Activated B cell treated with CpG ODN at 0.5 μM for 24 hours (primary cell): ENCODE data around the gene SMPD3. TPM values are rescaled to one million over a fixed set of nuclear protein-coding genes. Genes with fewer than 3 reads are reported as not detected.

Source experiments
- ATAC-seq: fragments of 200-7000 bp; cut with Tn5 transposase; one replicate; pipeline ENCODE4 v1.10.0; 2021; ENCODE audit warnings: low read depth, mild to moderate bottlenecking, moderate library complexity
- CTCF ChIA-PET: fragments of 350-600 bp; sonication (Branson Sonifier 250); formaldehyde crosslinking; loops from one replicate; lab custom pipeline; 2021; ENCODE audit warnings: antibody characterized with exemption; lab: Charles Lee
- POLR2A ChIA-PET: fragments of 350-600 bp; sonication (Branson Sonifier 250); formaldehyde crosslinking; loops from one replicate; lab custom pipeline; 2021; ENCODE audit warnings: antibody characterized with exemption; lab: Charles Lee
- DNase-seq: peaks from one replicate; pipeline ENCODE4 v3.0.0; 2022
- H3K27ac Mint-ChIP-seq: one replicate; pipeline ENCODE4 v1.8.0; 2020; ENCODE audit warnings: mixed read lengths
- H3K27me3 Mint-ChIP-seq: one replicate; pipeline ENCODE4 v1.8.0; 2021; ENCODE audit warnings: mixed read lengths
- H3K36me3 Mint-ChIP-seq: one replicate; pipeline ENCODE4 v1.8.0; 2021; ENCODE audit warnings: low read depth, mixed read lengths
- H3K4me1 Mint-ChIP-seq: one replicate; pipeline ENCODE4 v1.8.0; 2021; ENCODE audit warnings: mixed read lengths
- H3K4me3 Mint-ChIP-seq: one replicate; pipeline ENCODE4 v1.8.0; 2020; ENCODE audit warnings: mild to moderate bottlenecking, mixed read lengths
- H3K9me3 Mint-ChIP-seq: one replicate; pipeline ENCODE4 v1.8.0; 2020; ENCODE audit warnings: mixed read lengths
- CTCF ChIP-seq: fragments of 200-600 bp; IDR thresholded peaks from one replicate; pipeline ENCODE4 v1.8.0; 2022; ENCODE audit warnings: antibody characterized with exemption, mild to moderate bottlenecking
- intact Hi-C: fragments of 100-400 bp; cut with micrococcal nuclease; formaldehyde crosslinking; loops from one replicate; pipeline ENCODE4 v1.15.1; 2024
- total RNA-seq: library from RNA; stranded (reverse); gene quantifications from 2 replicates; pipeline ENCODE4 v1.2.3, GENCODE V29; 2022

Gene SMPD3
- total RNA-seq, 1 donor from 2014 or later, result 0.35 TPM

DNA sequence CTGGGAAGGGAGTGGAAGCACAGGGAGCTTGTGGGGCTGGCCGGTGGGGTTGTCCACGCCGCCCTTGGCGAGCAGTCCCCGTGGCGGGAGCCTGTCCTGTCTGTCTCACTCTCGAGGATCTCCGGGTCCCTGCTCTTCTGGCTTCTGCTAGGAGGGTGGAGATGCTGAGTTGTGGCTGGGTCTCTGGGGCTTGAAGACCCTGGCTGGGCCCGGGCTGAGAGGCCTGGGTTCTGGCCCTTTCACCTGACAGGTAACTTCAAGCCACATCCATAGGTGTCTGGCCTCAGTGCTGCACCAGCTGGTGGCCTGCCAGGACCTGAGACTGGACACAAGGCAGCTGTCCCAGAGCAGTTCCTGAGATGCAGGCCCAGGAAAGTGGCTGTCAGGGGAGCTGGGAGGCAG, 90.8 kb downstream of the SMPD3 start:
- no peaks in the 10 kb centered on the region for H3K9me3 Mint-ChIP-seq
- H3K27ac Mint-ChIP-seq, result no peak overlapping the region
- TF ChIP-seq CTCF, result no peak
- H3K27me3 Mint-ChIP-seq, result no peaks in the 10 kb centered on the region
- no peak for DNase-seq
- H3K36me3 Mint-ChIP-seq, result peaks cover 51% of the 10 kb centered on the region
- POLR2A ChIA-PET, result interaction anchor here (0.7 to 1.0 kb wide), 2 partner anchors 27 to 47 kb away, joined by 3 read pairs; partner anchors contain the start of genes PRMT7 and SLC7A6OS
- CTCF ChIA-PET, result interaction anchor here (1.0 kb wide), 1 partner anchor 152 kb away, joined by 3 read pairs; no protein-coding TSS in a partner anchor
- H3K4me3 Mint-ChIP-seq, result no peak overlapping the region
- peaks cover 17% of the 10 kb centered on the region for H3K4me1 Mint-ChIP-seq
- intact Hi-C loops, result no loop called here
- ATAC-seq, result no peak

GRCh38 chr16:68356919-68357286, 91.4 kb downstream of the SMPD3 start:
- intact Hi-C loops, result no loop called here
- peaks cover 17% of the 10 kb centered on the region for H3K4me1 Mint-ChIP-seq
- ChIA-PET CTCF (interaction anchor here (1.0 to 1.2 kb wide), 2 partner anchors 95 to 153 kb away, joined by 3 read pairs; no protein-coding TSS in a partner anchor), POLR2A (interaction anchor here (1.1 kb wide), 1 partner anchor 11 kb away, joined by 7 read pairs; no protein-coding TSS in a partner anchor)
- H3K9me3 Mint-ChIP-seq, result no peaks in the 10 kb centered on the region
- H3K27ac Mint-ChIP-seq, result no peak overlapping the region
- peaks cover 56% of the 10 kb centered on the region for H3K36me3 Mint-ChIP-seq
- no peak for DNase-seq
- no peak for TF ChIP-seq CTCF
- ATAC-seq, result no peak
- H3K4me3 Mint-ChIP-seq, result no peak overlapping the region
- H3K27me3 Mint-ChIP-seq, result no peaks in the 10 kb centered on the region

DNA sequence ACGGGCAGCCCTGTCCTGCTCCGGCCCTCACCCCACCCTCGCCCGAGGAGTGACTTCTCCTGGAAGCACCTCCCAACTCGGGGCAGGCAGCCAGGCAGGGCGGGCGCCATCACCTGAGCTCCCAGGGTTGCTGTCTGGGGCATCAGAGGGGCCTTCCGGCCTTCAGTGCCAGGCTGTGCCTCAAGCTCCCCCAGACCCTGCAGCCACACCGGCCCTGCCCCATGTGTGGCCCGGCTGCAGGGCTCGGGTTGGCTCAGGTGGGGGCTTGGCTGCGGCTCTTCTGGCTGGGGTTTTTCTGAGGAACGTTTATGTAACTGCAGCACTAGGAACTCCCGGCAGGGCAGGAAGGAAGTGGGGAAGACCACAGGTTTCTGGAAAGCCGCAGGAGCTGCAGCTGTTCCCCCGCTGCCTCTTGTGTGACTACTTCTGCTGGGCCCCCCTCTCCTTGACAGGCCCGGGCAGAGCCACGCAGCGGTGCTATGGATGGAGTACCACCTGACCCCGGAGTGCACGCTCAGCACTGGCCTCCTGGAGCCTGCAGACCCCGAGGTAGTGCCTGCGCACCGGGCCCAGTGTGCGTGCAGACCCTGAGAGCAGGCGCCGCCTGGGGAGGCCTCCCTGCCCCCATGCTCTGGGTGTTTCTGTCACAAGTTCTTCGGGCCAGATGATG, 91.9 kb downstream of the SMPD3 start:
- CTCF ChIA-PET, result interaction anchor here (0.9 to 1.2 kb wide), 3 partner anchors 95 to 154 kb away, joined by 3 to 4 read pairs (median 3); no protein-coding TSS in a partner anchor
- H3K27ac Mint-ChIP-seq, result no peak overlapping the region
- no peak for TF ChIP-seq CTCF
- ATAC-seq, result peak; percentile 57
- intact Hi-C loops, result no loop called here
- no peak for DNase-seq
- POLR2A ChIA-PET, result interaction anchor here (0.5 to 1.1 kb wide), 2 partner anchors 12 to 831 kb away, joined by 4 to 7 read pairs; no protein-coding TSS in a partner anchor
- peak overlapping the region; percentile 32 for H3K4me3 Mint-ChIP-seq
- H3K4me1 Mint-ChIP-seq, result peaks cover 17% of the 10 kb centered on the region
- H3K9me3 Mint-ChIP-seq, result no peaks in the 10 kb centered on the region
- no peaks in the 10 kb centered on the region for H3K27me3 Mint-ChIP-seq
- peaks cover 61% of the 10 kb centered on the region for H3K36me3 Mint-ChIP-seq

GRCh38 chr16:68355447-68356248, 92.7 kb downstream of the SMPD3 start:
- ChIA-PET POLR2A (interaction anchor here (0.5 to 1.1 kb wide), 2 partner anchors 13 to 832 kb away, joined by 4 to 7 read pairs; no protein-coding TSS in a partner anchor), CTCF (interaction anchor here (0.9 to 1.2 kb wide), 2 partner anchors 94 to 154 kb away, joined by 3 to 4 read pairs; no protein-coding TSS in a partner anchor)
- TF ChIP-seq CTCF, result no peak
- Mint-ChIP-seq H3K4me3 (no peak overlapping the region), H3K27ac (no peak overlapping the region), H3K4me1 (peaks cover 17% of the 10 kb centered on the region), H3K9me3 (no peaks in the 10 kb centered on the region), H3K36me3 (peaks cover 65% of the 10 kb centered on the region), H3K27me3 (no peaks in the 10 kb centered on the region)
- DNase-seq (no peak), ATAC-seq (no peak)
- intact Hi-C loops, result no loop called here

DNA sequence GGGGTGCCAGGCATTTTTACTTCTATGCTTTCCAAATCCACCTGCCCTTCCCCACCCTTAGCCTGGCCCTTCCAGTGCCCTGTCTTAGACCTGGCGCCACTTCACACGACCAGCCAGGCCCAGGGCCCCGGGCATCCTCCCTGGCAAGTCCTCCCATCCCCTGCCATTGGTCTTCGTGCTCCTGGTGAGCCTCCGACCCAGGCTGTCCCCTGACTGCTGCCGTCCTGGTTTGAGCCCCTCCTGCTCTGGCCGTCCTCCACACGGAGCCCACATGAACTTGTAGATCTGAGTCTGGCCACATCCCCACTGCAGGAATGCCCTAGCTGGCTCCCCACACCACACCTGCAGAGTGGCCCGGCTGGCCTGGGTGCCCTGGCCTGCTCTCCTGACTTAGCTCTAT, 93.5 kb downstream of the SMPD3 start:
- no peak overlapping the region for H3K4me3 Mint-ChIP-seq
- no peak overlapping the region for H3K27ac Mint-ChIP-seq
- no peaks in the 10 kb centered on the region for H3K9me3 Mint-ChIP-seq
- POLR2A ChIA-PET, result no interaction called here
- DNase-seq (no peak), ATAC-seq (no peak)
- no peaks in the 10 kb centered on the region for H3K27me3 Mint-ChIP-seq
- H3K36me3 Mint-ChIP-seq, result peaks cover 68% of the 10 kb centered on the region
- peaks cover 17% of the 10 kb centered on the region for H3K4me1 Mint-ChIP-seq
- intact Hi-C loops, result no loop called here
- CTCF ChIA-PET, result no interaction called here
- no peak for TF ChIP-seq CTCF
